NCI-H1048 (cell line): ENCODE measurements around the gene ANGPTL5.
"Not testable (repeated sequence)": the region's sequence is repeated elsewhere in the genome, so short reads cannot be mapped to it uniquely, and the experiment has no call there.

Experiments used
- DNase-seq: peaks from one replicate; lab custom pipeline; 2025; lab: John Stamatoyannopoulos, UW

ANGPTL5 gene

DNA sequence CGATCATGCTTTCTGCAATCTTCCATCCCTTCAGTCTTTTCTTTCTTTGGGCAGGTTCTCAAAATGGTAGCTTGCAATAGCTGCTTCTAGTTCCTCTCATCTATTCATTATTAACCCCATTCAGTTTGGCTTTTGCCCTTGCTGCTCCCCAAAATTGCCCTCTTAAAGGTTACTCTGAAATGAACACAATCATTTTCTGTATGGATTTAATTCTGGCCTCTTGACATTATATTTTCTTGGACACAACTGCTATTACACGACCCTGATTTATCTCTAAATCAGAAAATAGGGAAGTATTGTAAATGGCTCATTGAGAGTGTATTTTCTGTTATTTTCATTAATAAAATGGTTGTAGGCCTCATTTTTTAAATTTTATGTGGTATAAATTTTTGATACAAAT is at the start of gene ANGPTL5:
Gene ANGPTL5 (minus strand): TSS at position 101 of the 400 bp plus-strand sequence. CDS start 8,613 bp downstream, outside the sequence.
- DNase-seq, result no peak

DNA sequence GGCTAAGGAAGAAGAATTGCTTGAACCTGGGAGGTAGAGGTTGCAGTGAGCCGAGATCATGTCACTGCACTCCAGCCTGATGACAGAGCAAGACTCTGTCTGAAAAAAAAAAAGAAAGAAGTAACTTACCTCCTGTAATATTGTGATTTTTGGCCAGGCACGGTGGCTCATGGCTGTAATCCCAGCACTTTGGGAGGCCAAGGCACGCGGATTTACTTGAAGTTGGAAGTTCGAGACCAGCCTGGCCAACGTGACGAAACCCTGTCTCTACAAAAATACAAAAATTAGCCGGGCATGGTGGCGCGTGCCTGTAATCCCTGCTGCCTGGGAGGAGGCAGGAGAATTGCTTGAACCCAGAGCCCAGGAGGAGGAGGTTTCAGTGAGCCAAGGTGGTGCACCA is 47.9 kb upstream of the ANGPTL5 start:
- DNase-seq, result not testable (repeated sequence)

DNA sequence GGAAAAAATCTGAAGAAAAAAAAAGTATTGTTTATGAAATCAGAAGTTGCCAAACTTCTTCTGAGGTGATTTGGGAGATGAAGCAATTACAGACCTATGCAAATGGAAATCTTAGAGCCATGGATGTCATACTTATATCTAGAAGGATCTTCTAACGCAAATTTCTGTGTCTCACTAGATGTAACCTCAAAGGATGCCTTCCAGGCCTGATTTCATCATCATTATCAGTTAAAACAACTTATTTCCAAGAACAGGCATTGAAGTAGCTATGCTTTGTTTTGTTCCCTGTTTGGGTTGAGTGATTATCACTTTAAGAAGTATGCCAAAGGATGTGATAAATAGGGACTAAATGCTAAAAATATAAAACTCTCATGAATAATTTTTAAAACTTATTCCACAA is 43.9 kb upstream of the ANGPTL5 start:
- DNase-seq, result no peak

DNA sequence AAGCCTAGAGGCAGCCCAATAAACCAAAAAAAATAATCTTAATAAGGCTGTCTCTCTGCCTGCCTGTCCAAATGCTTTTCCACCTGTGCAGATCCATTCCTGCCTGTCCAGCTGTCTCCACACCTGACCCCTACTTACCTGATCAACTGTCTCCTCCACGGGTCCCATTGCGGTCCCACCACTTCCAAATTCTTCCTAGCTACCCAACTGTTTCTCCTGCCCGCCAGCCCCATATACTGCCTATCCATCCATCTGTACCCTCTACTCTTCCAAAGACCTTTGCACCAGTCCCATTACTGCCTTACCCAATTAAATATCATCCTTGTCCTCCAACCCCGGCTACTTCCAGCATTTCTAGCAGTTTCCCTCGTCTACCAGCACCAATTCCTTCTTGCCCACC is 39.4 kb upstream of the ANGPTL5 start:
- DNase-seq, result no peak

DNA sequence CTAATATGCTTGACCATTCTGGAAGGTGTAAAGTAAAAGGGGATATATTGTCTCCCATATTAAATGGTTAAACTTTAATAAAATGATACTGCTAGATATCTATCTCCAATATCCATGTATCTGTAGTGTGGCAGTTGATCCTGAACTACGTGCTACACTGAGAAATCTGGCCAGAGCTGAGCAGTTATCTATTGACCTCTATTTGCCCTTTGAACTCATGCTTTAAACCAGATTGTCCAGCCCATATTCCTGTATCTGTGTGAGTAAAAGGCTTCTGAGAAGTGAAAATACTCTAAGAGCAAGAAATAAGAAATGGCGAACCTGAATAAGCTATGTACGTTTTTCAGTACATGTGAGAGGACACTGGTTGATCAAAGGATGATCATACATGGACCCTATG is 39.0 kb upstream of the ANGPTL5 start:
- no peak for DNase-seq

DNA sequence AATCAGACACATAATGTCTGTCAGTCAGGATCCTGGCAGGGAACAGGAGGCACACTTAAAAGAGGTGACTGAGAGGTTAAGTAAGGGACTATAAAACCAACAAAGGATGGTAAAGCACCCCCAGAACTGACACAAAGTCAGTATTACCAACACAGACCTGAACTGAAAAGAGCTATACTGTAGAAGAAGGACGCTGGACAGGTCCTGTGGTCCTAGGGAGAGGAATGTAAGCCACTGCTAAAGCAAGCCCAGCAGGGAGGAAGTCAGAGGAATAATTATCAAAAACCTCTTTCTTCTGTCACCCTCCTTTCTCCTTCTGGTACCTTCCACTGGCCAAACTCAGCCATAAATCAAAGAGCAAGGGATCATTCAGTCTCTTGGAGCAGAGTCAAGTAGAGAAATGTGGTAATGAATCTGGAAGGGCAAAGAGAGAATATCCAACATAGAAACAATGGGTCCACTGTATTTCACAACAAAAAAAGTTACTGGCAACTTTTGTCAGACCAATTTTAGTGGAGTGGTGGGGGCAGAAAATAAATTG is 33.4 kb upstream of the ANGPTL5 start:
- no peak for DNase-seq

DNA sequence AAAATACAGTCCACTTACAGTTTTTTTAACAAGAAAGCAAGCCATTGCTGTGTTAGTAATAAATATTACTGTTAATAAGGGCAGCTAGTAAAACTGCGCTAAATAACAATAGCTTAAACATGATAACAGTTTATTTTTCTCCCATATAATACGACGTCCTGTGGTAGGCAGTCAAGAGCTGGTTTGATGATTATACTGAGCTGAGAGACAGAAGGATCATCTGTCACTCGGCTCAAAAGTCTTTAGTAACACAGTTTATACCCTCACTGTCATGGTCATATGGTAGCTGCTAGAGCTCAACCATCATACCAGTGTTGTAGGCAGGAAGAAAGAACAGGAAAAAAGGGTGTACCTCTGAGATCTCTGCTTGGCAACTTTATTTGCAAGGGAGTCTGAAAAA is 29.1 kb upstream of the ANGPTL5 start:
- DNase-seq, result no peak

DNA sequence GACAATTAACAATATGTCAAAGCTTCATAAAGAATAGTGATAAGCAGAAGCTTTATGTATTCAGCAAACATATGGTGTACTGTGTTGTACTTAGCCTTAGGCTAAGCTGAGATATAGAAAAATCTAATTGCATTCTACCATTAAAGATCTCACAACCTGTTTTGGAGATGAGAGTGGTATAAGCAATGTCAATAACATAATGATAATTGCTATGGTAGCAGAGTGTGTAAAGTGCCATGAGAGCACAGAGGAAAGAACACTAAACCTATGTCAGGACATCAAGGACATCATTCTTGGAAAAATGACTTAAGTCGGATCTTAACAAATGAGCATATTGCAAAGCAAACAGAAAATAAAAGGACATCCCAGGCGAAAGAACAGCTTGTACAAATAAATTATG is 28.6 kb upstream of the ANGPTL5 start:
- DNase-seq, result no peak

DNA sequence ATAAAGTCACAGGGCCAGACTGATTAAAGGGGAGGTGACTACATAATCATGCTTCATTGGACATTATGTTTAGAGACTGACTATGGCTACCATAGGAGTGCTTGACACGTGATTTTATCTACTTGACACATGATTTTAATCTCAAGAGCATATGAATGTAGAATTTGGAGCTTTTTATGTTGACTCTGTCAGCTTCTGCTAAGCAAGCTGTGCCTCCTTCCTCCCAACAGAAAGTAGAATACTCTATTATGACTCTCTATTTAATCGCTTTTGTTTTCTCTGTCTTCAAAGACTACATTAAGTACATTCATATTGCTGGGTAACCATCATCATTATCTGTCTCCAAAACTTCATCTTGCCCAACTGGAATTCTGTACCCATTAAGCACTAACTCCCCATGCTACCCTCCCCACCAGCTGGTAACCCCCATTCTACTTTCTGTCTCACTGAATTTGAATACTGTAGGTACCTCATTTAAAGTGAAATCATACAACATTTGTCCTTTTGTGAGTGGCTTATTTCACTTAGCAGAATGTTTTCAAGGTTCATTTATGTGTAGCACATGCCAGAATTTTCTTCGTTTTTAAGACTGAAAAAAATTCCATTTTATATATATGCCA is 24.7 kb upstream of the ANGPTL5 start:
- no peak for DNase-seq

DNA sequence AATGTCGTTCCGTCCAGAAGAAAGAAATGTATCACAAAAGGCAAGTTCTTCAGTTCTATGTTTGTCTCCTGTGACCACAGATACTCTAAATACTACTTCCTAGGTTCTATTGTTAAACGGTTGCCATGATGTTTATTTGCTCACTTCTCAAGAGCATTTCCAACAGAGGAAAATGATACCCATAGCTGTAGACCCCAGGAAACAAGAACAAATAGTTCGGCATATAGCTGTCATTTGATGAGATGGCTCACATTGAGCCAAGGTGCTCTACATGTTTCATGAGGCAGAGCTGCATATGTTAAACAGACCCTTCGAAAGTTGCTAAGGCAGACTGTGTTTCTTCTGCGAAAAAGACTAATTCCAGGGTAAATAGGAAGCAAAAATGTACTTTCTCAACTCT is 15.4 kb upstream of the ANGPTL5 start:
- no peak for DNase-seq

DNA sequence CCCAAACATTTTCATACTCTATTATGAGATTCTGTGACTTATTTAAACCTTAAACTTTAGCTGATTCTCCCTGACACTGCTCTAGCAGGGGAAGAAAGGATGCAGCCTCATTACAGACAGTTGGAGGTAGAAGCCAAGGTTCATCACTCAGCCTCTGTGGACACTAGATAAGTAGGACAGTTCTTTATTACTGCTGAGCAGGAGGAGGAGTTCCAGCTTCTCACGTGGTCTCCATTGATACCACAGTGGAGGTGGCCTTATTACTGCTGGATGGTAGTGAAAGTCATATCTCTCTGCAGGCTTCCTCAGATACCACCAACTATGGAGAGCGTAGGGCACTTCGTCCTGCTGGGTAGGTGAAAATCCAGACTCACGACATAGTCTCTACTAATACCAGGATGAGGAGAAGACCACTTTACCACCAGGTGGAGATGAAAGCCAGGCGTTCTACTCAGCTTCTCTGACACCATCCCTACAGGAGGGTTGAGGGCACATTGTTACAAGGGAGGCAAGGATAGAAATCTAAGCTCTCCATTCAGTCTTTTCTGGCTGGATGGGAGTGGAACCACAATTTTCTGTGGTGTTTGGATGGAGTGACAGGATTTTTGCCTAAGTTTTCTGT is 13.1 kb upstream of the ANGPTL5 start:
- no peak for DNase-seq

DNA sequence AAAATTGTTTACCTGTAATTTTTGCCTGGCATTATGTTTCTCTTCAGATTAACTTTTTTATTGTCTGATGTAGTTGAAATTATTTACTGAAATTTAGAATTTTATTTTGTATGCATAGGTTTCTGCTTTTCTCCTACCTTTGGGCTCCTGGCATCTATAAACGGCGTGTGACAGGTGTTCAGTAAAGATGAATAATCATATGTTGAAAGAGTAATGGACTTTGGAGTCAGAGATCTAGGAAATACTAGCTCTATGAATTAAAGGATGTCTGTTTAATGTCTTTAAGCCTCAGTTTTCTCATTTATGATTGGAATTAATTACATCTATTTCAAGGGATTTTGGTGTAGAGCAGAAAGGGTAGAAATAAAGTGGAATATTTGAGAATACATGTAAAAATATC is 7.2 kb upstream of the ANGPTL5 start:
- DNase-seq, result no peak

DNA sequence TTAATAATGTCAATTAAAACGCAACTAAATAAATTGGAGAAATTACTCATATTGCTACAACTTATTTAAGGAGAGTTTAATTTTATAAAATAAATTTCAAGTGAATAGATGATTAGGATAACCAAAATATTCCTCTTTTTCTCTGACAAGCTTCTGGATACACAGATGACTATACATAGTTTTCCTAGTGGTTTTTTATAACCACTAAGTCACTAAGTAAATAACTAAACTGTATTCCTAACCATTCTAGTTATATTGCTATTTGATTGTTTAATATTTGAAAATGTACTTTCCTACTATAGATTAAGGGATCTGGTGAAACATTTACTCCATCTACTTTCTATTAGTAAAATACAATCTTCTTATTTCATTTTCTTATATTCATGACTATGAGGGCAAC is 4.7 kb upstream of the ANGPTL5 start:
- no peak for DNase-seq

DNA sequence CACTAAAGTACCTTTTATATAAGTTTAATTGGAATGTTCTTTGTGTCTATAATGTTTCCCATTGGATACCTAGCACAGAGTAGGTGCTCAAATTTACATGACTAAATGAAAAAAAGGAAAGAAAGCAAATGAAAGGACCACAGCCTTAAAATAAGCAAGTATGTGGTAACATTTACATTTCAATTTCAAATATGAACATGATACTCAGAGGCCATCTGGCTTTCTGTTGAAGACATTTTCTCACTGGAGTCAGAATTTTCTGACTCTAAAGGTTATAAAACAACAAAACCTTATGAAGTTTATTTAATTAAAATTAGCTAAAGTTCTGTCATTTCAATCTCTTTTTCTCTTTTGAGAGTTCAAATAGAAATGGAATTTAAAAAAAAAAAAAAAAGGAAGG is 904 bp upstream of the ANGPTL5 start:
- DNase-seq, result no peak

DNA sequence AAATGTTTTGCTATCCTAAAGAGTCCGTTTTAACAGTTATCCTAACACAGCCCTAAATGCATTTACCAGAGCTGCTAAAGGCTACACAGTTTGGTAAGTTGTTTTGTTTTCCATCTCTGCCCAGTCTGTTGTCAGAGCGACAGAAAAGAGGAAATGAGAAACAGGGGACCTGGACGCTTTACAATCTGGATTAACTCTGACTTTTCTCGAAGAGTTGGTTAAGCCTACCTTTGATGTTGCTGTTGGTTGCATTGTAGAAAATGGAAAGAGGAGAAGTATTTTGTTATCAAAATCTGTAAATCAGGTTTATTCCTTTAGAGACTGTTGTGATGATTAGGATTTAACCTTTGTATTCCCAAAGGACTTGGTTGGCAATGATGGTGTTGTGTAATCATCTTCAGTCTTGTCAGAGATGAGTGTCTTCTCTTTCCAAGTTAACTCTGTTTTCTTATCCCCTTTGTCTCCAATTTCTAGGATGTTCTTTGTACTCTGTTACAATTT is 481 bp downstream of the ANGPTL5 start:
- DNase-seq, result no peak

DNA sequence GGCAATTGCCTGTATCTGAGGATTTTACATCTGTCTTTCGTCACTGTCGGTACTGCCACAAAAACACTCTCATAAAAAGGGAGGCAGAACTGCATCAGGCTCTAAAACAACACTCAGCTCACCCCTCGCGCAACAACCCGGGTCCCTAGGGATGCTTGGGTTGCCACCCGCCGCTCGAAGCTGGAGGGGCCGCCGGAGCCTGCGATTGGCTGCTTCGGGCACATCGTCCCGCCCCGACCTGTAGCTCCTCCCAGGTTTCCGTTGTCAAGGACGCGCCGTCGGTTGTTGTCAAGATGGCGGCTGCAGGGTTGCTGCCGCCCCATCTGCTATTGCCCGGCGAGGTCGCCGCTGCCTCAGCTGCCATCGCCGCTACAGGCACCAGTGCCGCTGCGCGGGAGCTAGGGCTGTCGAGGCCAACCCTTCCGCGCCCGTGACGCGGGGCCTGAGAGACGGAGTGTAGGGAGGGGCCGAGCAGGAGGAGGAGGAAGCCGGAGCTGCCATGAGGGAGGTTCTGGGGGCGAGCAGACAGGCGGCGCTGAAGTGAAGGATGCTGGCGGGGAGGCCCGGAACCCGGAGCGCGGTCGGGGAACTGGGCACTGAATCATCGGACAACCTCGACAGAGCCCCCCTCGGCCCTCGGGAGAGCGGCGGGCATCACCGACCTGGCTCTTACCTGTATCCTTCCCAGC is 1.4 kb downstream of the ANGPTL5 start, which contains the start of gene CEP126:
Gene CEP126 (plus strand): TSS at position 273 of the 689 bp plus-strand sequence. CDS start 275 bp downstream, at position 548.
- peak; percentile 61 for DNase-seq

DNA sequence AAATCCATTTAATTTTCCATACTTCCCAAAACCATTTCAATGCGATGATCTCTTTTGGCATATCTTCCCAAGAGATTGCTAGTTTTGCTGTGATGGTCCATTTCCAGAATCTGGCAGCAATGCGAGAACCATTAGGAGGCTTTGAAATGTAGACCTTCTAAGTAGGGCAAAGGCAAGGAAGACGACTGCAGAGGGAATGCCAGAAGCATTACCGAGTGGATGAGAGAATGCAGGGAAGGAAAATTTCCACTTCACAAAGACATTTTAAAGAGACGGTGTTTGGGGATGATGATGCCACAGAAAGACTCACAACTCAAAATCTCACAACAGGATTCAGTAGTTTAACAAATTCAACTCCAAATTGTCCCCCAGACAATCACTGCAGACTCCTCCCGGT is 2.0 kb downstream of the ANGPTL5 start:
- no peak for DNase-seq

DNA sequence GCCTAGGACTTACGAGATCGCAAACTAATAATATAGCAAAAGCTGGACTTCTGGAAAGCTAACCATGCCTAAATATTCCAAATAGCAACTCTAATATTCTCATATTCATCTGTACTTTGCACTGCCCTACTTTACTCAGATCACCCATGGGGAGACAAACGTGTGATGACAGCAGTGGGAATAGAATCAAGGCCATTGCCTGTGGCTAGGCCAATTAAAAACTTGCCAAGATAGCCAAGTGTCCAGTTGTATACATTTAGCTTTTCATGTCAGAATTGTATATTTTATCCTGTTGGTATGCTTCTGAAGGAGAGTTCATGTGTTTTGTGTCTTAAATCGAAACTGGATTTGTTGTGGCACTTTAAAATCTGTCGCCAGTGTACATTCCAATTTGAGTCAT is 2.7 kb downstream of the ANGPTL5 start:
- no peak for DNase-seq

DNA sequence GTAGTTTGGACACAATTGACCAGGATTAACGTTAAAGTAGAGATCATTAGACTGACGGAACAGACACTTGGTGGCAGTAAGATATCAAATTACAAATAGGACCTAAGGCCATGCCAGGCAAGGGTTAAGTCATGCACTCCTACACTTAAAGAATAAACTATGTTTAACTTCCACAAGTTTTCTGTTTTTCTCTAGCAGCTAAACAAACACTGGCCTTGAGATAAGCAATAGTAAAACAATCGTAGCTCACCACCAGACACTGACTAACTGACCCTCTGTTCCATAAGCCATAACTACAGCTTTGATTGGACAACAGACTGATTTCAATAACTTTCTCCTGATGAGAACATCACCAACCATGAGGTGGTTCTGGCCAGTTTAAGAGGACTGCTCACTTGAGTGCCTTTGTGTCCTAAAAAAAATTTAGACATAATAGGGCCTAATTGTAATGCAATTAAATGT is 3.5 kb downstream of the ANGPTL5 start:
- DNase-seq, result no peak

DNA sequence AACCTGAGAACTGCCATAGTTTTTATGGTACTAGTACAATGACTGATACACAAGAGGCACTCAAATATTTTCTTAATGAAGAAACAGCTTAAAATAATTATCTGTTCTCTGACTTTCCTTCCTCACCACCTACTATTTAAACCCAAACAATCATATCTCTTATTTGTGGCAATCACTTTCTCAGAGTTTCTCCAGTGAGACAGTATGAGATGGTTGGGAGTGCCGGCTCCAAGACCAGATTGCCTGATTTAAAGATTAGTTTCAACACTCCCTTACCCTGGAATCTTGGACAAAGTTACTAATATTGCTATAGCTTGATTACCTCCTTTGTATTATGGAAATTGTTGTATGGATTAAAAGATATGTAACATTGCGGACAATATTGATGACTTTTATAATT is 7.2 kb downstream of the ANGPTL5 start:
- DNase-seq, result no peak

DNA sequence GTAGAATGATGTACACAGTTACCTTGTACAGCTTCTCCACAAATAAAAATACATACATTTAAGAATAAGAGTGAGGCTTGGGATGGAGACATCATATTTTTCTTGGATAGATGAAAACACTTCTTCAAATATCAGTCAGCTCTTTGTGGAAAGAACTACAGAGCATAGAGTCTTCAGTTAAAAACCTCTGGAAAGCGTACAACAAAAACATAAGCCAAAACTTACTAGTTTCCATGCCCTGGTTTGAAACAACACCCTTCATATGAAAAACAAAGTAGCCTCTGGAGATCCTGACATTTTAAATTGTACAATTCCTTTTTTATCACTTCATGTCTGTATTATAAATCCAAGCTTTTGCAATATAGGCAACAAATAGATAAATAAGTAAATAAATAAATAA is 8.5 kb downstream of the ANGPTL5 start:
- no peak for DNase-seq

DNA sequence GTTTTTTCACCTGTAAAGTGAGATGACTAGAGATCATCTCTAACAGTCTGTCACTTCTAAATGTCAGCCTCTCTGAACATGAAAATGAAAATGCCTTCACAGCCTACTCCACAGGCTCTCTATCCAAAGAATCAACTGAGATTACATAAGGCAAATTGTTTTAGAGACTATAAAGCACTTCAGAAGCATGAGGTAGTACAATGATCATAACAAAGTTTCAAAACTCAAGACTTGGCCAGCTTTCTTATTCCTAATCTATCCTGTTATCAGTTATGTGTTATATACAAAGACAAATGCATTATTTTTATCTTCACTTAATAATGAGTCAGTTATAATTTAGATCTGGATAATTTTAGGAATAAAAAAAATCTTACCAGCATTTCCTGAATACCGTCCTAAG is 21.8 kb downstream of the ANGPTL5 start:
- DNase-seq, result no peak

DNA sequence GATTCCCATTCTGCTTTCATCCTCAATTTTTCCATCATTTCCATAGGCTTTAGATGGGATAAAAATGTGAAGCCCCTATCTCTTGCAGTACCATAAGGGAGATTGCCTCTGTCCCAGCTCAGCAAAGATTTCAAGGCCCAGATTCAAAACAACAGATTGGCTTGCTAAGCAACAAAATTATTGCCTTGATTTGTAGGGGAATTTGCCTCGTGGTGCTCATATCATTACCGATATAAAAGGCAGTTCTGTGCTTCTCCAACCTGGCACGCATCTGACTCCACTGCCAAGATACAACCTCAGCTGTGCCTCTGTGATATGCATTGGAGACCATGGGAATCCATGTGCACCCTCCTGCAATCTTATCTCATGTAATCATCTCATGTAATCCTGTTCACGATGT is 26.6 kb downstream of the ANGPTL5 start:
- DNase-seq, result no peak
